ENCODE measurements around the gene FRK.
A peak's percentile ranks its signal among the peaks of the same experiment; 100 is the strongest.

The FRK gene

GRCh38 chr6:116030770-116031169 lies 29.9 kb downstream of the FRK start:
- TF ChIP-seq TAF1 (IDR thresholded peaks at IDR 0.05; ENCODE audit: borderline replicate concordance, low read depth, low read length) (no peak), POLR2A (IDR thresholded peaks at IDR 0.05; ENCODE audit: low read depth, low read length) (no peak), POLR2AphosphoS5 (IDR thresholded peaks at IDR 0.05; ENCODE audit: low read depth, low read length) (no peak)
- FAIRE-seq (no peak), DNase-seq (ENCODE audit: insufficient read length) (no peak)

GRCh38 chr6:116029535-116029934 lies 31.2 kb downstream of the FRK start:
- TF ChIP-seq TAF1 (IDR thresholded peaks at IDR 0.05; ENCODE audit: borderline replicate concordance, low read depth, low read length) (no peak), POLR2A (IDR thresholded peaks at IDR 0.05; ENCODE audit: low read depth, low read length) (no peak), POLR2AphosphoS5 (IDR thresholded peaks at IDR 0.05; ENCODE audit: low read depth, low read length) (no peak)
- DNase-seq (ENCODE audit: insufficient read length) (no peak), FAIRE-seq (no peak)

- DNase-seq (ENCODE audit: insufficient read length) (no peak), FAIRE-seq (peak; percentile 81)
- no peak for TF ChIP-seq POLR2A (IDR thresholded peaks at IDR 0.05; ENCODE audit: low read depth, low read length)
- TF ChIP-seq POLR2AphosphoS5 (IDR thresholded peaks at IDR 0.05; ENCODE audit: low read depth, low read length) = no peak
- no peak for TF ChIP-seq TAF1 (IDR thresholded peaks at IDR 0.05; ENCODE audit: borderline replicate concordance, low read depth, low read length)
Observed at GRCh38 chr6:116028233-116028632, 32.5 kb downstream of the FRK start.

GRCh38 chr6:116027801-116028200 lies 32.9 kb downstream of the FRK start:
- peak; percentile 71 for FAIRE-seq
- no peak for DNase-seq (ENCODE audit: insufficient read length)
- TF ChIP-seq POLR2A (IDR thresholded peaks at IDR 0.05; ENCODE audit: low read depth, low read length) (no peak), TAF1 (IDR thresholded peaks at IDR 0.05; ENCODE audit: borderline replicate concordance, low read depth, low read length) (no peak), POLR2AphosphoS5 (IDR thresholded peaks at IDR 0.05; ENCODE audit: low read depth, low read length) (no peak)

GRCh38 chr6:116025405-116025804 lies 35.3 kb downstream of the FRK start:
- no peak for FAIRE-seq
- TF ChIP-seq POLR2A (IDR thresholded peaks at IDR 0.05; ENCODE audit: low read depth, low read length) (no peak), POLR2AphosphoS5 (IDR thresholded peaks at IDR 0.05; ENCODE audit: low read depth, low read length) (no peak), TAF1 (IDR thresholded peaks at IDR 0.05; ENCODE audit: borderline replicate concordance, low read depth, low read length) (no peak)

GRCh38 chr6:116022841-116023445 lies 37.7 kb downstream of the FRK start:
- TF ChIP-seq POLR2A (IDR thresholded peaks at IDR 0.05; ENCODE audit: low read depth, low read length) (no peak), POLR2AphosphoS5 (IDR thresholded peaks at IDR 0.05; ENCODE audit: low read depth, low read length) (no peak), TAF1 (IDR thresholded peaks at IDR 0.05; ENCODE audit: borderline replicate concordance, low read depth, low read length) (no peak)
- peak; percentile 60 for FAIRE-seq
- no peak for DNase-seq (ENCODE audit: insufficient read length)

More at GRCh38 chr6:116025405-116025804, 35.3 kb downstream of the FRK start:
- DNase-seq (ENCODE audit: insufficient read length) = no peak

- no peak for TF ChIP-seq POLR2AphosphoS5 (IDR thresholded peaks at IDR 0.05; ENCODE audit: low read depth, low read length)
- TF ChIP-seq POLR2A (IDR thresholded peaks at IDR 0.05; ENCODE audit: low read depth, low read length) = no peak
- no peak for TF ChIP-seq TAF1 (IDR thresholded peaks at IDR 0.05; ENCODE audit: borderline replicate concordance, low read depth, low read length)
- no peak for DNase-seq (ENCODE audit: insufficient read length)
- FAIRE-seq = no peak
Observed at GRCh38 chr6:116020738-116021137, 40.0 kb downstream of the FRK start.

GRCh38 chr6:116019428-116019827 lies 41.3 kb downstream of the FRK start:
- no peak for TF ChIP-seq POLR2AphosphoS5 (IDR thresholded peaks at IDR 0.05; ENCODE audit: low read depth, low read length)
- no peak for TF ChIP-seq POLR2A (IDR thresholded peaks at IDR 0.05; ENCODE audit: low read depth, low read length)
- no peak for TF ChIP-seq TAF1 (IDR thresholded peaks at IDR 0.05; ENCODE audit: borderline replicate concordance, low read depth, low read length)
- DNase-seq (ENCODE audit: insufficient read length) (no peak), FAIRE-seq (peak; percentile 93)

- TF ChIP-seq POLR2A (IDR thresholded peaks at IDR 0.05; ENCODE audit: low read depth, low read length) (no peak), POLR2AphosphoS5 (IDR thresholded peaks at IDR 0.05; ENCODE audit: low read depth, low read length) (no peak), TAF1 (IDR thresholded peaks at IDR 0.05; ENCODE audit: borderline replicate concordance, low read depth, low read length) (no peak)
- DNase-seq (ENCODE audit: insufficient read length) (no peak), FAIRE-seq (no peak)
Observed at GRCh38 chr6:116018976-116019375, 41.7 kb downstream of the FRK start.

- DNase-seq (ENCODE audit: insufficient read length) = no peak
- TF ChIP-seq POLR2AphosphoS5 (IDR thresholded peaks at IDR 0.05; ENCODE audit: low read depth, low read length) = no peak
- TF ChIP-seq TAF1 (IDR thresholded peaks at IDR 0.05; ENCODE audit: borderline replicate concordance, low read depth, low read length) = no peak
- no peak for TF ChIP-seq POLR2A (IDR thresholded peaks at IDR 0.05; ENCODE audit: low read depth, low read length)
- peak; percentile 58 for FAIRE-seq
Observed at GRCh38 chr6:116017546-116018295, 43.0 kb downstream of the FRK start.

GRCh38 chr6:116016846-116017545 lies 43.7 kb downstream of the FRK start:
- TF ChIP-seq POLR2AphosphoS5 (IDR thresholded peaks at IDR 0.05; ENCODE audit: low read depth, low read length) = no peak

More at GRCh38 chr6:116016846-116017545, 43.7 kb downstream of the FRK start:
- peak; percentile 78 for FAIRE-seq
- no peak for DNase-seq (ENCODE audit: insufficient read length)

All from GM12892 (cell line).